ENCODE data around the gene PTPRD. TPM values are rescaled to one million over a fixed set of nuclear protein-coding genes. Genes with fewer than 3 reads are reported as not detected.

PTPRD gene
- total RNA-seq (0.47 TPM), polyA plus RNA-seq (not detected)

GRCh38 chr9:10612641-10613398 lies at the start of gene PTPRD:
TSS of gene PTPRD (minus strand) at chr9:10613002.
- H3K27ac Mint-ChIP-seq: no peak within 1 kb of the TSS
- DNase-seq: peak in 1 of 3 donors; percentile 28

GRCh38 chr9:10661994-10662393 lies 49.2 kb upstream of the PTPRD start:
- no peaks in the 10 kb centered on the region for H3K4me1 Mint-ChIP-seq
- no peaks in the 10 kb centered on the region for H3K36me3 Mint-ChIP-seq
- no peak overlapping the region for H3K4me3 Mint-ChIP-seq
- Histone ChIP-seq H3K4me3 (ENCODE audit: low read depth, low read length) (no peak overlapping the region), H3K36me3 (ENCODE audit: control insufficient read depth, insufficient read depth, low read length) (no peaks in the 10 kb centered on the region), H3K27ac (ENCODE audit: insufficient read depth, low read length, poor library complexity, severe bottlenecking) (no peak overlapping the region), H3K27me3 (ENCODE audit: control insufficient read depth, insufficient read depth, low read length) (no peaks in the 10 kb centered on the region), H3K4me1 (ENCODE audit: control insufficient read depth, insufficient read depth, low read length, poor library complexity, severe bottlenecking) (no peaks in the 10 kb centered on the region), H3K9me3 (ENCODE audit: control insufficient read depth in 2 of 2, low read length in 2 of 2) (peaks cover 0 to 3% of the 10 kb centered on the region in 2 experiments)
- H3K27me3 Mint-ChIP-seq: no peaks in the 10 kb centered on the region
- ATAC-seq (ENCODE audit: low read depth in 2 of 2): no peak
- no peak overlapping the region for H3K27ac Mint-ChIP-seq
- no peak for DNase-seq
- peaks cover 3 to 34% (median 7%) of the 10 kb centered on the region in 7 donors for H3K9me3 Mint-ChIP-seq

More at GRCh38 chr9:10612641-10613398, at the start of gene PTPRD:
- peaks cover 5% of the 10 kb centered on the region for H3K27me3 ChIP-seq (ENCODE audit: control insufficient read depth, insufficient read depth, low read length)
- no peak within 1 kb of the TSS for H3K27ac ChIP-seq (ENCODE audit: insufficient read depth, low read length, poor library complexity, severe bottlenecking)
- peaks cover 27% of the 10 kb centered on the region for H3K27me3 Mint-ChIP-seq
- no peaks in the 10 kb centered on the region for H3K36me3 Mint-ChIP-seq
- no peak within 1 kb of the TSS for H3K4me3 ChIP-seq (ENCODE audit: low read depth, low read length)
- no peaks in the 10 kb centered on the region for H3K4me1 ChIP-seq (ENCODE audit: control insufficient read depth, insufficient read depth, low read length, poor library complexity, severe bottlenecking)
- H3K9me3 ChIP-seq (ENCODE audit: control insufficient read depth in 2 of 2, low read length in 2 of 2): no peaks in the 10 kb centered on the region
- H3K36me3 ChIP-seq (ENCODE audit: control insufficient read depth, insufficient read depth, low read length): no peaks in the 10 kb centered on the region
- ATAC-seq (ENCODE audit: low read depth in 2 of 2): no peak
- H3K4me1 Mint-ChIP-seq: peaks cover 0 to 3% (median 0%) of the 10 kb centered on the region in 4 donors
- H3K4me3 Mint-ChIP-seq: peak within 1 kb of the TSS in 1 of 4 donors; percentile 54
- H3K9me3 Mint-ChIP-seq: peaks cover 0 to 15% (median 5%) of the 10 kb centered on the region in 7 donors

GRCh38 chr9:10661376-10661775 lies 48.6 kb upstream of the PTPRD start:
- Histone ChIP-seq H3K4me3 (ENCODE audit: low read depth, low read length) (no peak overlapping the region), H3K4me1 (ENCODE audit: control insufficient read depth, insufficient read depth, low read length, poor library complexity, severe bottlenecking) (no peaks in the 10 kb centered on the region), H3K9me3 (ENCODE audit: control insufficient read depth in 2 of 2, low read length in 2 of 2) (peaks cover 0 to 3% of the 10 kb centered on the region in 2 experiments), H3K36me3 (ENCODE audit: control insufficient read depth, insufficient read depth, low read length) (no peaks in the 10 kb centered on the region), H3K27ac (ENCODE audit: insufficient read depth, low read length, poor library complexity, severe bottlenecking) (no peak overlapping the region), H3K27me3 (ENCODE audit: control insufficient read depth, insufficient read depth, low read length) (no peaks in the 10 kb centered on the region)
- Mint-ChIP-seq H3K4me1 (no peaks in the 10 kb centered on the region), H3K27ac (no peak overlapping the region), H3K36me3 (no peaks in the 10 kb centered on the region), H3K9me3 (peaks cover 3 to 34% (median 7%) of the 10 kb centered on the region in 7 donors), H3K4me3 (no peak overlapping the region), H3K27me3 (no peaks in the 10 kb centered on the region)
- no peak for DNase-seq
- no peak for ATAC-seq (ENCODE audit: low read depth in 2 of 2)

GRCh38 chr9:10651012-10651411 lies 38.2 kb upstream of the PTPRD start:
- no peaks in the 10 kb centered on the region for H3K36me3 ChIP-seq (ENCODE audit: control insufficient read depth, insufficient read depth, low read length)
- H3K4me3 Mint-ChIP-seq: no peak overlapping the region
- H3K27me3 ChIP-seq (ENCODE audit: control insufficient read depth, insufficient read depth, low read length): no peaks in the 10 kb centered on the region
- H3K27me3 Mint-ChIP-seq: no peaks in the 10 kb centered on the region
- no peak overlapping the region for H3K27ac ChIP-seq (ENCODE audit: insufficient read depth, low read length, poor library complexity, severe bottlenecking)
- H3K27ac Mint-ChIP-seq: no peak overlapping the region
- no peak for DNase-seq
- H3K4me3 ChIP-seq (ENCODE audit: low read depth, low read length): no peak overlapping the region
- H3K4me1 Mint-ChIP-seq: no peaks in the 10 kb centered on the region
- H3K9me3 ChIP-seq (ENCODE audit: control insufficient read depth in 2 of 2, low read length in 2 of 2): peaks cover 0 to 7% of the 10 kb centered on the region in 2 experiments
- ATAC-seq (ENCODE audit: low read depth in 2 of 2): no peak
- H3K4me1 ChIP-seq (ENCODE audit: control insufficient read depth, insufficient read depth, low read length, poor library complexity, severe bottlenecking): no peaks in the 10 kb centered on the region
- peaks cover 3 to 26% (median 11%) of the 10 kb centered on the region in 7 donors for H3K9me3 Mint-ChIP-seq
- no peaks in the 10 kb centered on the region for H3K36me3 Mint-ChIP-seq

GRCh38 chr9:10649076-10649475 lies 36.3 kb upstream of the PTPRD start:
- Mint-ChIP-seq H3K27ac (no peak overlapping the region), H3K9me3 (peaks cover 3 to 21% (median 10%) of the 10 kb centered on the region in 7 donors), H3K4me3 (no peak overlapping the region), H3K27me3 (no peaks in the 10 kb centered on the region), H3K4me1 (no peaks in the 10 kb centered on the region), H3K36me3 (no peaks in the 10 kb centered on the region)
- DNase-seq (no peak), ATAC-seq (ENCODE audit: low read depth in 2 of 2) (no peak)
- Histone ChIP-seq H3K27ac (ENCODE audit: insufficient read depth, low read length, poor library complexity, severe bottlenecking) (no peak overlapping the region), H3K4me1 (ENCODE audit: control insufficient read depth, insufficient read depth, low read length, poor library complexity, severe bottlenecking) (no peaks in the 10 kb centered on the region), H3K36me3 (ENCODE audit: control insufficient read depth, insufficient read depth, low read length) (no peaks in the 10 kb centered on the region), H3K4me3 (ENCODE audit: low read depth, low read length) (no peak overlapping the region), H3K27me3 (ENCODE audit: control insufficient read depth, insufficient read depth, low read length) (no peaks in the 10 kb centered on the region), H3K9me3 (ENCODE audit: control insufficient read depth in 2 of 2, low read length in 2 of 2) (peaks cover 0 to 7% of the 10 kb centered on the region in 2 experiments)

- H3K9me3 Mint-ChIP-seq: peaks cover 0 to 19% (median 5%) of the 10 kb centered on the region in 7 donors
- Histone ChIP-seq H3K9me3 (ENCODE audit: control insufficient read depth in 2 of 2, low read length in 2 of 2) (peaks cover 0 to 7% of the 10 kb centered on the region in 2 experiments), H3K4me1 (ENCODE audit: control insufficient read depth, insufficient read depth, low read length, poor library complexity, severe bottlenecking) (no peaks in the 10 kb centered on the region), H3K36me3 (ENCODE audit: control insufficient read depth, insufficient read depth, low read length) (no peaks in the 10 kb centered on the region), H3K27ac (ENCODE audit: insufficient read depth, low read length, poor library complexity, severe bottlenecking) (no peak overlapping the region), H3K4me3 (ENCODE audit: low read depth, low read length) (no peak overlapping the region), H3K27me3 (ENCODE audit: control insufficient read depth, insufficient read depth, low read length) (no peaks in the 10 kb centered on the region)
- DNase-seq (no peak), ATAC-seq (ENCODE audit: low read depth in 2 of 2) (no peak)
- H3K27ac Mint-ChIP-seq: no peak overlapping the region
- H3K4me1 Mint-ChIP-seq: no peaks in the 10 kb centered on the region
- no peak overlapping the region for H3K4me3 Mint-ChIP-seq
- no peaks in the 10 kb centered on the region for H3K36me3 Mint-ChIP-seq
- no peaks in the 10 kb centered on the region for H3K27me3 Mint-ChIP-seq
These were observed 21.0 kb upstream of the PTPRD start for GRCh38 chr9:10633785-10634184.

- Histone ChIP-seq H3K36me3 (ENCODE audit: control insufficient read depth, insufficient read depth, low read length) (no peaks in the 10 kb centered on the region), H3K27me3 (ENCODE audit: control insufficient read depth, insufficient read depth, low read length) (peaks cover 5% of the 10 kb centered on the region), H3K27ac (ENCODE audit: insufficient read depth, low read length, poor library complexity, severe bottlenecking) (no peak overlapping the region), H3K4me3 (ENCODE audit: low read depth, low read length) (no peak overlapping the region), H3K4me1 (ENCODE audit: control insufficient read depth, insufficient read depth, low read length, poor library complexity, severe bottlenecking) (no peaks in the 10 kb centered on the region), H3K9me3 (ENCODE audit: control insufficient read depth in 2 of 2, low read length in 2 of 2) (peaks cover 0 to 3% of the 10 kb centered on the region in 2 experiments)
- peaks cover 0 to 3% (median 0%) of the 10 kb centered on the region in 4 donors for H3K4me1 Mint-ChIP-seq
- H3K27me3 Mint-ChIP-seq: peaks cover 27% of the 10 kb centered on the region
- peaks cover 0 to 15% (median 5%) of the 10 kb centered on the region in 7 donors for H3K9me3 Mint-ChIP-seq
- no peak overlapping the region for H3K27ac Mint-ChIP-seq
- ATAC-seq (ENCODE audit: low read depth in 2 of 2) (no peak), DNase-seq (no peak)
- H3K4me3 Mint-ChIP-seq: no peak overlapping the region
- no peaks in the 10 kb centered on the region for H3K36me3 Mint-ChIP-seq
These were observed 1.5 kb upstream of the PTPRD start for GRCh38 chr9:10614196-10614800.
